Spinal cord (tissue), 10 donors: ENCODE measurements around the gene SMIM35. TPM values are rescaled to one million over a fixed set of nuclear protein-coding genes. Genes with fewer than 3 reads are reported as not detected.

Experiments
- DNase-seq, 6 donors: peaks; one replicate each; pipeline versions ENCODE4 v3.0.0 to v3.0.0-alpha.2; 2013 to 2015; ENCODE audit warnings: low spot score in 6 of 6, low read depth in 4 of 6
- H3K27ac ChIP-seq: one replicate; pipeline ENCODE4 v1.5.1; 2013; ENCODE audit warnings: low read depth, low read length, control low read depth
- H3K27me3 ChIP-seq: one replicate; pipeline ENCODE4 v1.6.1; 2013; ENCODE audit warnings: low read length; ENCODE audit not compliant: control insufficient read depth, insufficient read depth
- H3K36me3 ChIP-seq: one replicate; pipeline ENCODE4 v1.6.1; 2013; ENCODE audit warnings: low read length; ENCODE audit not compliant: control insufficient read depth, insufficient read depth
- H3K4me1 ChIP-seq: one replicate; pipeline ENCODE4 v1.6.1; 2013; ENCODE audit warnings: low read length; ENCODE audit not compliant: control insufficient read depth, insufficient read depth
- H3K4me3 ChIP-seq: one replicate; pipeline ENCODE4 v1.5.1; 2013; ENCODE audit warnings: low read depth, low read length, control low read depth
- H3K9me3 ChIP-seq: one replicate; pipeline ENCODE4 v1.6.1; 2013; ENCODE audit warnings: low read length; ENCODE audit not compliant: control insufficient read depth, insufficient read depth
- WGBS: methylation state at CpG from one replicate; pipeline ENCODE4 v1.1.5; 2013; ENCODE audit warnings: missing lambda C conversion rate; ENCODE audit not compliant: insufficient coverage; 5-methylcytosine and 5-hydroxymethylcytosine counted together
- polyA plus RNA-seq, 2 donors: library from polyadenylated mRNA; unstranded; fragments of 120-200 nt; gene quantifications; one replicate each; pipeline ENCODE4 v1.2.1, GENCODE V29; 2013; ENCODE audit not compliant: insufficient read length in 2 of 2
- total RNA-seq, 2 donors: library from RNA; depleted of rRNA in 1 of 2; stranded (reverse); fragments of 120-200 nt in 1 of 2; fragments of >200 nt in 1 of 2; gene quantifications; one replicate each; pipeline versions ENCODE4 v1.2.3 to v1.2.4, GENCODE V29; 2013 to 2014
- donor health status: healthy.

The SMIM35 gene
- total and polyA plus RNA-seq, 4 donors: 0.06 to 0.20 (median 0.10) TPM; not detected in 1

DNA sequence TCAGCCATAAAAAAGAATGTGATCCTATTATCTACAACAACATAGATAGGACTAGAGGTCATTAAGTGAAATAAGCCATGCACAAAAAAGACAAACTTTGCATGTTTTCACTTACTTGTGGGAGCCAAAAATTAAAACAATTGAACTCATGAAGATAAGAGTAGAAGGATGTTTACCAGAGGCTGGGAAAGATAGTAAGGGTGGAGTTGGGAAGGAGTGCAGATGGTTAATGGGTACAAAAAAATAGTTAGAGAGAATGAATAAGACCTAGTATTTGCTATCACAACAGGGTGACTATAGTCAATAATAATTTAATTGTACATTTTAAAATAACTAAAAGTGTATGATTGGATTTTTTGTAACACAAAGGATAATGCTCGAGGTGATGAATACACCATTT lies 127.8 kb downstream of the SMIM35 start:
- Histone ChIP-seq H3K9me3 (peaks cover 2% of the 10 kb centered on the region), H3K27me3 (no peaks in the 10 kb centered on the region), H3K4me3 (no peak overlapping the region), H3K27ac (no peak overlapping the region), H3K4me1 (no peaks in the 10 kb centered on the region), H3K36me3 (no peaks in the 10 kb centered on the region)
- WGBS: no CpG with 5 or more reads among the region's 1 CpG
- no peak for DNase-seq

Other genes starting within 250 kb of the SMIM35 start
- gene FXYD6, start 210.3 kb downstream of the SMIM35 start, total RNA-seq: 100 to 1,000 TPM in 1 of 2 donors, 10 to 100 TPM in 1; 98.7 to 253 TPM
- 100 to 1,000 TPM; 727 to 772 TPM for gene FXYD6, start 210.3 kb downstream of the SMIM35 start, polyA plus RNA-seq
- under 1 TPM; 0.20 to 0.22 TPM for gene TMPRSS13, start 157.6 kb downstream of the SMIM35 start, total RNA-seq
- gene TMPRSS13, start 157.6 kb downstream of the SMIM35 start, polyA plus RNA-seq: under 1 TPM; 0.32 to 0.35 TPM
- gene IL10RA, start 100.6 kb downstream of the SMIM35 start, total RNA-seq: 1 to 10 TPM; 6.3 to 7.2 TPM
- gene IL10RA, start 100.6 kb downstream of the SMIM35 start, polyA plus RNA-seq: 1 to 10 TPM; 2.9 to 4.1 TPM
- under 1 TPM in 1 of 2 donors, not detected in 1; 0.30 TPM for gene TMPRSS4, start 9.9 kb downstream of the SMIM35 start, total RNA-seq
- gene TMPRSS4, start 9.9 kb downstream of the SMIM35 start, polyA plus RNA-seq: under 1 TPM; 0.26 to 0.70 TPM
- gene SCN4B, start 65.9 kb upstream of the SMIM35 start, total RNA-seq: 10 to 100 TPM; 12.5 to 30.5 TPM
- gene SCN4B, start 65.9 kb upstream of the SMIM35 start, polyA plus RNA-seq: 10 to 100 TPM; 30.7 to 31.2 TPM
- gene SCN2B, start 89.7 kb upstream of the SMIM35 start, total RNA-seq: 10 to 100 TPM; 12.6 to 24.6 TPM
- 10 to 100 TPM; 12.6 to 16.2 TPM for gene SCN2B, start 89.7 kb upstream of the SMIM35 start, polyA plus RNA-seq
- gene JAML, start 138.0 kb upstream of the SMIM35 start, total RNA-seq: 1 to 10 TPM; 8.9 to 9.2 TPM
- 1 to 10 TPM in 1 of 2 donors, under 1 TPM in 1; 0.52 to 1.5 TPM for gene JAML, start 138.0 kb upstream of the SMIM35 start, polyA plus RNA-seq
- 1 to 10 TPM; 4.2 to 5.8 TPM for gene MPZL3, start 165.4 kb upstream of the SMIM35 start, total RNA-seq
- 1 to 10 TPM; 1.4 to 1.6 TPM for gene MPZL3, start 165.4 kb upstream of the SMIM35 start, polyA plus RNA-seq
- 10 to 100 TPM; 19.5 to 50.6 TPM for gene MPZL2, start 177.3 kb upstream of the SMIM35 start, total RNA-seq
- 10 to 100 TPM in 1 of 2 donors, 1 to 10 TPM in 1; 2.0 to 13.3 TPM for gene MPZL2, start 177.3 kb upstream of the SMIM35 start, polyA plus RNA-seq
- under 1 TPM in 1 of 2 donors, not detected in 1; 0.20 TPM for gene CD3E, start 217.8 kb upstream of the SMIM35 start, total RNA-seq
- gene CD3E, start 217.8 kb upstream of the SMIM35 start, polyA plus RNA-seq: not detected